Fibroblast of villous mesenchyme (primary cell): Measurements from ENCODE around the gene HEBP2. TPM values are rescaled to one million over a fixed set of nuclear protein-coding genes. Genes with fewer than 3 reads are reported as not detected.

Experiments used
- DNase-seq: peaks from one replicate; pipeline ENCODE4 v3.0.0-alpha.2; 2010; ENCODE audit warnings: low read depth
- H3K4me3 ChIP-seq: 2 replicates; pipeline ENCODE4 v1.5.1; 2011; ENCODE audit warnings: low read depth, mild to moderate bottlenecking, low read length
- CTCF ChIP-seq: IDR thresholded peaks from 2 replicates; pipeline ENCODE4 v1.5.1; 2012; ENCODE audit warnings: low read depth, mild to moderate bottlenecking, low read length; ENCODE audit not compliant: insufficient read depth
- total RNA-seq: library from RNA; depleted of rRNA; stranded (reverse); fragments of >200 nt; gene quantifications from 2 replicates; pipeline ENCODE4 v1.2.3, GENCODE V29; 2012

The HEBP2 gene
- total RNA-seq, 1 donor: 13.8 TPM

- no peak overlapping the region for H3K4me3 ChIP-seq
- DNase-seq: no peak
- TF ChIP-seq CTCF: no peak
These were observed 31.1 kb upstream of the HEBP2 start for GRCh38 chr6:138372711-138373463.

DNA sequence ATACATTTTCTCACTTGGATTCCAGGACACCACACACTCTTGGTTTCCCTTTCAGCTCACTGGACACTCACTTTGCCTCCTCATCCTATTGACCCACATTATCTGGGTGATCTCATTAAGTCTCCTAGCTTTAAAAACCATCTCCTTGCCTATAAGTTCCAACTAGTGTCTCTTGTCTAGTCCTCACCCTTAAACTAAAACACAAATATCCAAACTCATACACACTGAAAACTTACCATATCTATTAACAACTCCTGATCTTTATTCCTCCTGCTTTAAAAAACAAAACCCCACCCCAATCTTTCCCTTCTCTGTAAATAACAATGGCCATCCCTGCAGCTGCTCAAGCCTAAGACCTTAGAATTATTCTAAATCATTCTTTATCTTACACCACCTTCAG lies 29.8 kb upstream of the HEBP2 start:
- H3K4me3 ChIP-seq: no peak overlapping the region
- TF ChIP-seq CTCF: no peak
- DNase-seq: no peak

DNA sequence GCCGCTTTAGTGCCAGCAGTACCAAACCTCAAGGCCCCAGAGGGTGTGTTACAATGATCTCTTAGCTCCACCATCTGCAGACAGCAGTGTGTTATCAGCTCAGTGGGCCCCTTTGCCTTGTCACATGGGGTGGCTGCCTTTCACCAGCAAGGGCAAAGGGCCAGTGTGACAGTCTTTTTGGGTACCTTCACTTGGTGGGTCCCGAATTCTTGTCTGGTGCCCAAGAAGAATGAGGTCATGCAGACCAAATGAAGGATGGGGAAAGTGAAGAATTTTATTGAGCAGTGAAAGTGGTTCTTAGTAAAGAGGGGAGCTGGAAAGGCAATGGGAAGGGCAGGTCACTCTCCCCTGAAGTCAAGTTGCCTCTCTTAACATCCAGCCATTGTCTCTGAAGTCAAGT lies 29.2 kb upstream of the HEBP2 start:
- TF ChIP-seq CTCF: no peak
- no peak overlapping the region for H3K4me3 ChIP-seq
- no peak for DNase-seq

GRCh38 chr6:138377042-138377441 lies 27.0 kb upstream of the HEBP2 start:
- no peak for DNase-seq
- no peak for TF ChIP-seq CTCF
- H3K4me3 ChIP-seq: no peak overlapping the region

DNA sequence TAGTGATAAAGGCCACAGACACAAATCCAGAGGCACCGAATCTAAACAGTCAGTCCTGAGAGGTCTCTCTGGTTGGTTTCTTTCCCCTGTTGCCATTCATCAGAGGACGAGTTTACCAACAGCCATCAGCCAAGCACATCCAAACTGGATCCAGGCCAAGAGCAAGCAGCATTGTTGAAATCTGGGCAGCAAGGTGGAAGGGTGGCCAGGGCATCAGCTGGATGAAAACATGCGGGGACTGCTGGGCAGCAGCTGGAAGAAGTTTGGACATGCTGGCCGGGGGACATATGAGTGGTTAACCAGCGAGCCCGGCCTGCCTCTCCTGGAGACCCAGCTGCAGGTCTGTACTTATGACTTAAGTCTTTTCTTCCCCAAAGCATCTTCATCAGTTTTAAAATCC lies 26.2 kb upstream of the HEBP2 start, which contains the start of gene SMIM28:
Gene SMIM28 (plus strand): TSS at position 62 of the 400 bp plus-strand sequence. CDS start 168 bp downstream, at position 230.
- TF ChIP-seq CTCF: no peak
- no peak for DNase-seq
- H3K4me3 ChIP-seq: no peak within 1 kb of the TSS

DNA sequence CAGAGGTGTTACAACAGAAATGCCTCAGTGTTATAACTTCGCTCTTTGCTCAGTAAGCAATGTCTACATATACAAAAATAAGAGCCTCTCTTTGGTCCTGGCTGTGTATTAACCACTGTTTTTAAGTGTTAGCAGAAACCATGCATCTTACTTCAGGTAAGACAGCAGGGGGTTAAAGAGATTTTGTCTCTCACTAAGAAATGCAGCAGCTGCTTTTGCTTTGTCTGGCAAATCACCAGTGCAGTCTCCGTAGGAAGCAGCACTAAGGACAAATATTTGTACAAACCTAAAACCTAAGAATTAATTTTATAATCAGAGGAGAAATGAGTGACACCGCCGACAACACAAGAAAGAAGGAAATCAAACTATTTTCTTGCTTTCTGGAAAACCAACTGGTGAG lies 25.6 kb upstream of the HEBP2 start:
- DNase-seq: no peak
- H3K4me3 ChIP-seq: no peak overlapping the region
- TF ChIP-seq CTCF: no peak
